ENCODE measurements around the gene NEK8. TPM values are rescaled to one million over a fixed set of nuclear protein-coding genes. Genes with fewer than 3 reads are reported as not detected.
"Not testable (repeated sequence)": the region's sequence is repeated elsewhere in the genome, so short reads cannot be mapped to it uniquely, and the experiment has no call there.

The NEK8 gene
- polyA plus RNA-seq, 3 donors: 2.7 to 9.6 (median 3.1) TPM

GRCh38 chr17:28722417-28723158 lies 6.0 kb upstream of the NEK8 start:
- Histone ChIP-seq H3K9ac (ENCODE audit: insufficient read depth, low read length, poor library complexity, severe bottlenecking) (no peak overlapping the region), H3K79me2 (ENCODE audit: insufficient read depth, low read length) (peaks cover 28% of the 10 kb centered on the region), H3K27me3 (ENCODE audit: control insufficient read depth in 2 of 2, insufficient read depth in 2 of 2, low read length in 2 of 2) (no peaks in the 10 kb centered on the region), H3K4me1 (ENCODE audit: control insufficient read depth in 1 of 2, insufficient read depth in 2 of 2, low read length in 2 of 2) (peaks cover 57 to 73% of the 10 kb centered on the region in 2 donors), H3K27ac (ENCODE audit: low read depth in 1 of 2, low read length in 2 of 2) (no peak overlapping the region), H3K36me3 (replicated peaks in 1 of 2; ENCODE audit: control insufficient read depth in 1 of 2, insufficient read depth in 2 of 2, low read length in 2 of 2) (peaks cover 35 to 40% of the 10 kb centered on the region in 2 donors), H2AFZ (ENCODE audit: insufficient read depth, low read depth, low read length, poor library complexity, severe bottlenecking) (no peak overlapping the region), H3K9me3 (replicated peaks in 1 of 2; ENCODE audit: control insufficient read depth in 1 of 2, insufficient read depth in 1 of 2, low read length in 2 of 2) (no peaks in the 10 kb centered on the region), H4K20me1 (ENCODE audit: insufficient read depth, low read length) (peaks cover 57% of the 10 kb centered on the region), H3K4me3 (replicated peaks in 1 of 3; ENCODE audit: low read depth in 2 of 3, low read length in 3 of 3) (no peak overlapping the region), H3K4me2 (replicated peaks; ENCODE audit: extremely low read depth, low read length, poor library complexity, severe bottlenecking) (no peak overlapping the region)
- Mint-ChIP-seq H3K4me1 (peaks cover 59% of the 10 kb centered on the region), H3K36me3 (peaks cover 36 to 44% of the 10 kb centered on the region in 2 donors), H3K4me3 (no peak overlapping the region), H3K27ac (peak overlapping the region in 1 of 7 donors; percentile 57), H3K27me3 (ENCODE audit: low read depth in 3 of 3) (peaks cover 2 to 17% (median 11%) of the 10 kb centered on the region in 3 donors), H3K9me3 (peaks cover 0 to 2% (median 0%) of the 10 kb centered on the region in 7 donors)
- intact Hi-C loops (cut with micrococcal nuclease): no loop called here
- TF ChIP-seq CTCF (IDR thresholded peaks at IDR 0.05): no peak
- DNase-seq: no peak
- WGBS (ENCODE audit: insufficient coverage): 91% methylated on average over 5 of the region's 7 CpGs

- no peak overlapping the region for H3K9ac ChIP-seq (ENCODE audit: insufficient read depth, low read length, poor library complexity, severe bottlenecking)
- Mint-ChIP-seq H3K4me3 (no peak overlapping the region), H3K9me3 (peaks cover 0 to 2% (median 0%) of the 10 kb centered on the region in 7 donors), H3K36me3 (peaks cover 36 to 44% of the 10 kb centered on the region in 2 donors), H3K27me3 (ENCODE audit: low read depth in 3 of 3) (peaks cover 2 to 15% (median 8%) of the 10 kb centered on the region in 3 donors), H3K4me1 (peaks cover 61% of the 10 kb centered on the region), H3K27ac (no peak overlapping the region)
- no peak overlapping the region for H3K4me2 ChIP-seq (replicated peaks; ENCODE audit: extremely low read depth, low read length, poor library complexity, severe bottlenecking)
- H3K36me3 ChIP-seq (replicated peaks in 1 of 2; ENCODE audit: control insufficient read depth in 1 of 2, insufficient read depth in 2 of 2, low read length in 2 of 2): peaks cover 35 to 40% of the 10 kb centered on the region in 2 donors
- TF ChIP-seq CTCF (IDR thresholded peaks at IDR 0.05): no peak
- no peak overlapping the region for H3K4me3 ChIP-seq (replicated peaks in 1 of 3; ENCODE audit: low read depth in 2 of 3, low read length in 3 of 3)
- no peak for DNase-seq
- H4K20me1 ChIP-seq (ENCODE audit: insufficient read depth, low read length): peaks cover 57% of the 10 kb centered on the region
- no peak overlapping the region for H2AFZ ChIP-seq (ENCODE audit: insufficient read depth, low read depth, low read length, poor library complexity, severe bottlenecking)
- H3K9me3 ChIP-seq (replicated peaks in 1 of 2; ENCODE audit: control insufficient read depth in 1 of 2, insufficient read depth in 1 of 2, low read length in 2 of 2): no peaks in the 10 kb centered on the region
- intact Hi-C loops (cut with micrococcal nuclease): no loop called here
- H3K4me1 ChIP-seq (ENCODE audit: control insufficient read depth in 1 of 2, insufficient read depth in 2 of 2, low read length in 2 of 2): peaks cover 58 to 73% of the 10 kb centered on the region in 2 donors
- peaks cover 28% of the 10 kb centered on the region for H3K79me2 ChIP-seq (ENCODE audit: insufficient read depth, low read length)
- H3K27me3 ChIP-seq (ENCODE audit: control insufficient read depth in 2 of 2, insufficient read depth in 2 of 2, low read length in 2 of 2): no peaks in the 10 kb centered on the region
- H3K27ac ChIP-seq (ENCODE audit: low read depth in 1 of 2, low read length in 2 of 2): no peak overlapping the region
- 91% methylated on average over 4 of the region's 6 CpGs for WGBS (ENCODE audit: insufficient coverage)
Observed at GRCh38 chr17:28723159-28723835, 5.3 kb upstream of the NEK8 start.

GRCh38 chr17:28723836-28724499 lies 4.6 kb upstream of the NEK8 start:
- H3K27ac ChIP-seq (ENCODE audit: low read depth in 1 of 2, low read length in 2 of 2); H3K27me3 ChIP-seq (ENCODE audit: control insufficient read depth in 2 of 2, insufficient read depth in 2 of 2, low read length in 2 of 2); H3K9me3 ChIP-seq (replicated peaks in 1 of 2; ENCODE audit: control insufficient read depth in 1 of 2, insufficient read depth in 1 of 2, low read length in 2 of 2); H2AFZ ChIP-seq (ENCODE audit: insufficient read depth, low read depth, low read length, poor library complexity, severe bottlenecking); H3K9ac ChIP-seq (ENCODE audit: insufficient read depth, low read length, poor library complexity, severe bottlenecking); DNase-seq; H3K9me3 Mint-ChIP-seq; intact Hi-C loops (cut with micrococcal nuclease); H3K4me3 ChIP-seq (replicated peaks in 1 of 3; ENCODE audit: low read depth in 2 of 3, low read length in 3 of 3); H3K4me2 ChIP-seq (replicated peaks; ENCODE audit: extremely low read depth, low read length, poor library complexity, severe bottlenecking): not testable (repeated sequence)
- Mint-ChIP-seq H3K4me1 (peaks cover 60% of the 10 kb centered on the region), H3K36me3 (peaks cover 36 to 44% of the 10 kb centered on the region in 2 donors), H3K27me3 (ENCODE audit: low read depth in 3 of 3) (peaks cover 2 to 15% (median 6%) of the 10 kb centered on the region in 3 donors), H3K4me3 (peak overlapping the region in 1 of 2 donors; percentile 13), H3K27ac (peak overlapping the region in 1 of 7 donors; percentile 55)
- 96% methylated on average over 2 of the region's 4 CpGs for WGBS (ENCODE audit: insufficient coverage)
- H3K79me2 ChIP-seq (ENCODE audit: insufficient read depth, low read length): peaks cover 28% of the 10 kb centered on the region
- peaks cover 57% of the 10 kb centered on the region for H4K20me1 ChIP-seq (ENCODE audit: insufficient read depth, low read length)
- peaks cover 35 to 40% of the 10 kb centered on the region in 2 donors for H3K36me3 ChIP-seq (replicated peaks in 1 of 2; ENCODE audit: control insufficient read depth in 1 of 2, insufficient read depth in 2 of 2, low read length in 2 of 2)
- H3K4me1 ChIP-seq (ENCODE audit: control insufficient read depth in 1 of 2, insufficient read depth in 2 of 2, low read length in 2 of 2): peaks cover 53 to 70% of the 10 kb centered on the region in 2 donors
